Measurements from ENCODE around the gene ABCB11. TPM values are rescaled to one million over a fixed set of nuclear protein-coding genes. Genes with fewer than 3 reads are reported as not detected.
"Not testable (repeated sequence)": the region's sequence is repeated elsewhere in the genome, so short reads cannot be mapped to it uniquely, and the experiment has no call there.

ABCB11 gene
- total RNA-seq, 1 experiment from 2014 or later, result 1.3 TPM

DNA sequence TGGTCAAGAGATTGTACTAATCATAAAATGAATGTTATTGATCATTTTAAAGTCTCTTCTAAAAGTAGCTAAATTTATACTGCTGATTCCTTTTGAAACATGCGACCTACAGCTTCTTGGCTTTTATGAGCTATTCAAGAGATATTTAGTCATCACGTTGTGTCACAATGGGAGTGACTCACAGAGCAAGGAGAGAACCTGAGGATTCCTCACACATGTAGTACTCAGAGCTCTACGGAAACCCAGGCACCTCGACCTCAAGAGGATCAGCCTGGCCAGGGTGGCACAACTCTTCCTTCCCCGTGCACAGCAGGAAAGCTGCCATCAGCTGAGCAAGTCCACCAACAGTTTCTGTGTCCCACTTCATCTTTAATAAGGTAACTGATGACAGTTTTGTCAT, 38.2 kb upstream of the ABCB11 start, which contains the start of gene DHRS9:
Gene DHRS9, plus strand, starts transcription at position 223 of the 400 bp plus-strand sequence. CDS start 12,019 bp downstream, outside the sequence.
- H3K4me1 Mint-ChIP-seq (ENCODE audit: low read depth, unreplicated experiment), result peaks cover 29% of the 10 kb centered on the region
- intact Hi-C loops (cut with micrococcal nuclease; ENCODE audit: unreplicated experiment), result no loop called here
- peak within 1 kb of the TSS; percentile 24 for H3K27ac Mint-ChIP-seq (ENCODE audit: unreplicated experiment)
- H3K27me3 Mint-ChIP-seq (ENCODE audit: unreplicated experiment), result no peaks in the 10 kb centered on the region
- DNase-seq, result peak; percentile 31
- H3K4me3 Mint-ChIP-seq (ENCODE audit: low read depth, unreplicated experiment), result peak within 1 kb of the TSS; percentile 50
- no peaks in the 10 kb centered on the region for H3K9me3 Mint-ChIP-seq (ENCODE audit: low read depth, unreplicated experiment)
- CTCF ChIA-PET, result no interaction called here
- peaks cover 5% of the 10 kb centered on the region for H3K36me3 Mint-ChIP-seq (ENCODE audit: insufficient read depth, unreplicated experiment)
- TF ChIP-seq, protein P1, sequence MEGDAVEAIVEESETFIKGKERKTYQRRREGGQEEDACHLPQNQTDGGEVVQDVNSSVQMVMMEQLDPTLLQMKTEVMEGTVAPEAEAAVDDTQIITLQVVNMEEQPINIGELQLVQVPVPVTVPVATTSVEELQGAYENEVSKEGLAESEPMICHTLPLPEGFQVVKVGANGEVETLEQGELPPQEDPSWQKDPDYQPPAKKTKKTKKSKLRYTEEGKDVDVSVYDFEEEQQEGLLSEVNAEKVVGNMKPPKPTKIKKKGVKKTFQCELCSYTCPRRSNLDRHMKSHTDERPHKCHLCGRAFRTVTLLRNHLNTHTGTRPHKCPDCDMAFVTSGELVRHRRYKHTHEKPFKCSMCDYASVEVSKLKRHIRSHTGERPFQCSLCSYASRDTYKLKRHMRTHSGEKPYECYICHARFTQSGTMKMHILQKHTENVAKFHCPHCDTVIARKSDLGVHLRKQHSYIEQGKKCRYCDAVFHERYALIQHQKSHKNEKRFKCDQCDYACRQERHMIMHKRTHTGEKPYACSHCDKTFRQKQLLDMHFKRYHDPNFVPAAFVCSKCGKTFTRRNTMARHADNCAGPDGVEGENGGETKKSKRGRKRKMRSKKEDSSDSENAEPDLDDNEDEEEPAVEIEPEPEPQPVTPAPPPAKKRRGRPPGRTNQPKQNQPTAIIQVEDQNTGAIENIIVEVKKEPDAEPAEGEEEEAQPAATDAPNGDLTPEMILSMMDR (IDR thresholded peaks at IDR 0.05; ENCODE audit: unreplicated experiment), result no peak
- no TSS peak for BruUV-seq (replicated peaks)

DNA sequence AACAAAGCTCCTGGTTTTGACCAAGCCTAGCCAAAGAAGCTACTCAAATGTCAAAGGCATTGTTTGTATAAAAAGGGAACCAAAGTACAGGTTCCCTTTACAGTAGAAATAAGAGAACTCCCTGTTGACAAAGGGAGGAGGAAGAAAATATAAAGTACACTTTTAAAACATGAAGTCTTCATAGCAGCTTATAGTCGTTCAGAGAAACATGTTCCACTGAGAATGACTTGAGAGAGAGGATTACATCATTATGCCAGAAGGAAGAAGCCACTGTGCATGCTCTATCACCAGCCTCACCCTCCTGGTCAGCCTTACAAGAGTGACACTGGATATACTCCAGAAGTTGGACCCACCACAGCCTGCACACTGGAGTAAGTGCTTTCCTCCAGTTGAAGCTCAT, 35.8 kb upstream of the ABCB11 start:
- peaks cover 14% of the 10 kb centered on the region for H3K4me1 Mint-ChIP-seq (ENCODE audit: low read depth, unreplicated experiment)
- no peaks in the 10 kb centered on the region for H3K36me3 Mint-ChIP-seq (ENCODE audit: insufficient read depth, unreplicated experiment)
- no peak overlapping the region for H3K27ac Mint-ChIP-seq (ENCODE audit: unreplicated experiment)
- H3K4me3 Mint-ChIP-seq (ENCODE audit: low read depth, unreplicated experiment), result no peak overlapping the region
- TF ChIP-seq, protein P1 (IDR thresholded peaks at IDR 0.05; ENCODE audit: unreplicated experiment), result no peak
- DNase-seq, result no peak
- CTCF ChIA-PET, result no interaction called here
- BruUV-seq (replicated peaks), result no TSS peak
- no peaks in the 10 kb centered on the region for H3K27me3 Mint-ChIP-seq (ENCODE audit: unreplicated experiment)
- H3K9me3 Mint-ChIP-seq (ENCODE audit: low read depth, unreplicated experiment), result no peaks in the 10 kb centered on the region
- intact Hi-C loops (cut with micrococcal nuclease; ENCODE audit: unreplicated experiment), result no loop called here

DNA sequence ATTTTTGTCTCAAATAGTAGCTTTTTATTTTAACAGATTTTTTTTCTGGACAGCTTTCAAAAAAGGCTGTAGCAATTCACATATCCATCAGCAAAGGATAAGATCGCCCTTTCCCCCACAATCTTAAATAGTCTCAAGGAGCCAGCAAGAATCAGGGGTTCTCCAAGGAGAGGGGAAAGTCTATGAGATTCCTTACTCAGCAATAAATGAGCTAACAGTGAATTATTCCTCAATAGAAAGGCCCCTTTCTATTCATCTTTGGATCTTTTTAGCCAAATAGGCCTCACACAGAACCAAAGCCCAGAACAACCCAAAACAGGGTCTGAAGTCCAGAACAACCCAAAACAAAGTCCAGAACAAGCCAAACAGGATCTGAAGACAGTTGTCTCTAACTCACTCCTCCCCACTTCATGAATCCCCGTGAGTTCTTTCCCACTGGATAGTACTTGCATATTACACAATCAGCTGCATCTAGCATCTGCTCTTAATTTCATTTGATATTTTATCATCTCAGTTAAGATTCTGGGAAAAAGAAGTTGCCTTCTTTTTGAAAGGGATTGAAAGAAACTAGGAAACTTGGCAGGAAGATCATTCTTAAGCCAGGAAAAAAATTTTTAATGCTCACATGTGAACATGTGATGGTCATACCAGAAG, 34.9 kb upstream of the ABCB11 start:
- DNase-seq, result no peak
- Mint-ChIP-seq H3K27ac (ENCODE audit: unreplicated experiment) (no peak overlapping the region), H3K27me3 (ENCODE audit: unreplicated experiment) (no peaks in the 10 kb centered on the region), H3K4me1 (ENCODE audit: low read depth, unreplicated experiment) (peaks cover 14% of the 10 kb centered on the region), H3K9me3 (ENCODE audit: low read depth, unreplicated experiment) (no peaks in the 10 kb centered on the region), H3K36me3 (ENCODE audit: insufficient read depth, unreplicated experiment) (no peaks in the 10 kb centered on the region), H3K4me3 (ENCODE audit: low read depth, unreplicated experiment) (no peak overlapping the region)
- intact Hi-C loops (cut with micrococcal nuclease; ENCODE audit: unreplicated experiment), result no loop called here
- CTCF ChIA-PET, result interaction anchor here (1.3 kb wide), 1 partner anchor 52 kb away, joined by 3 read pairs; no protein-coding TSS in a partner anchor
- BruUV-seq (replicated peaks), result no TSS peak
- TF ChIP-seq, protein P1 (IDR thresholded peaks at IDR 0.05; ENCODE audit: unreplicated experiment), result no peak

DNA sequence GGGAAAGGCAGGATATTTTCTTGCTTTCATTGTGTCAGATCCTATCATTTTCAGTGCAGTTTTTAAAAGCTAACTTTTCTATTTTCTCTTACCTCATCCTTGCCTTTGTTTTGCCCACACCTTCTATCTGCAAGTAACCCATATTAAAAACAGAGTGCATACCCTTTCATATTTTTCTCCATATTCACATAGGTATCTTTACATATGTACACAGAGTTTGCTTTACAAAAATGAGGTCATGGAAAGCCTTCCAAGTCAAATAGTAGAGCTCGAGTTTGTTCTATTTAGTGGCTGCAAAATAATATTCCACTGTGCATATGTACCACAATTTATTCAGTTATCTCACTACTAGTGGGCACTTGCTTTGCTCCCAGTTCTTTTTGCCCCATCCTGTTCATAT, 34.3 kb upstream of the ABCB11 start:
- intact Hi-C loops (cut with micrococcal nuclease; ENCODE audit: unreplicated experiment), result no loop called here
- BruUV-seq (replicated peaks), result no TSS peak
- Mint-ChIP-seq H3K9me3 (ENCODE audit: low read depth, unreplicated experiment) (no peaks in the 10 kb centered on the region), H3K36me3 (ENCODE audit: insufficient read depth, unreplicated experiment) (no peaks in the 10 kb centered on the region), H3K4me3 (ENCODE audit: low read depth, unreplicated experiment) (no peak overlapping the region), H3K4me1 (ENCODE audit: low read depth, unreplicated experiment) (peaks cover 14% of the 10 kb centered on the region), H3K27ac (ENCODE audit: unreplicated experiment) (no peak overlapping the region), H3K27me3 (ENCODE audit: unreplicated experiment) (no peaks in the 10 kb centered on the region)
- TF ChIP-seq, protein P1 (IDR thresholded peaks at IDR 0.05; ENCODE audit: unreplicated experiment), result no peak
- CTCF ChIA-PET, result interaction anchor here (1.3 kb wide), 1 partner anchor 51 kb away, joined by 3 read pairs; no protein-coding TSS in a partner anchor
- DNase-seq, result no peak

DNA sequence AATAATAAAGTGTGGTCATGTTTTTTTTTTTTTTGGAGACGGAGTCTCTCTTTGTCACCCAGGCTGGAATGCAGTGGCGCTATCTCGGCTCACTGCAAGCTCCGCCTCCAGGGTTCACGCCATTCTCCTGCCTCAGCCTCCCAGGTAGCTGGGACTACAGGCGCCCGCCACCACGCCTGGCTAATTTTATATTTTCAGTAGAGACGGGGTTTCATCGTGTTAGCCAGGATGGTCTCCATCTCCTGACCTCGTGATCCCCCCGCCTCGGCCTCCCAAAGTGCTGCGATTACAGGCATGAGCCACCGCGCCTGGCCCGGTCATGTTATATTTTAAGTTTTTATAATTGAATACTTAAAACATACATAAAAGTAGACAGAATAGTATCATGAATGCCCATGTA, 33.1 kb upstream of the ABCB11 start:
- H3K36me3 Mint-ChIP-seq (ENCODE audit: insufficient read depth, unreplicated experiment); H3K4me3 Mint-ChIP-seq (ENCODE audit: low read depth, unreplicated experiment); DNase-seq; H3K9me3 Mint-ChIP-seq (ENCODE audit: low read depth, unreplicated experiment); H3K4me1 Mint-ChIP-seq (ENCODE audit: low read depth, unreplicated experiment); intact Hi-C loops (cut with micrococcal nuclease; ENCODE audit: unreplicated experiment); BruUV-seq (replicated peaks); H3K27ac Mint-ChIP-seq (ENCODE audit: unreplicated experiment); H3K27me3 Mint-ChIP-seq (ENCODE audit: unreplicated experiment): not testable (repeated sequence)
- CTCF ChIA-PET, result interaction anchor here (0.7 kb wide), 1 partner anchor 10 kb away, joined by 4 read pairs; no protein-coding TSS in a partner anchor

DNA sequence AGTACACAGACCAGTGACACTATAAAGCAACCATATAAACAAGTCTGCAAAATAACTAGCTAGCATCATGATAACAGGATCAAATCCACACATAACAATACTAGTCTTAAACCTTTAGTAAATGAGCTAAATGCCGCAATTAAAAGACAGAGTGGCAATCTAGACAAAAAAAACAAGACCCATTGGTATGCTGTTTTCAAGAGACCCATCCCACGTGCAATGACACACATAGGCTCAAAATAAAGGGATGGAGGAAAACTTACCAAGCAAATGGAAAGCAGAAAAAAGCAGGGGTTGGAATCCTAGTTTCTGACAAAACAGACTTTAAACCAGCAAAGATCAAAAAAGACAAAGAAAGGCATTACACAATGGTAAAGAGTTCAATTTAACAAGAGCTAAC, 23.5 kb upstream of the ABCB11 start:
- H3K27me3 Mint-ChIP-seq (ENCODE audit: unreplicated experiment); H3K27ac Mint-ChIP-seq (ENCODE audit: unreplicated experiment); H3K36me3 Mint-ChIP-seq (ENCODE audit: insufficient read depth, unreplicated experiment); H3K4me3 Mint-ChIP-seq (ENCODE audit: low read depth, unreplicated experiment); CTCF ChIA-PET; DNase-seq; intact Hi-C loops (cut with micrococcal nuclease; ENCODE audit: unreplicated experiment); BruUV-seq (replicated peaks): not testable (repeated sequence)
- peaks cover 14% of the 10 kb centered on the region for H3K4me1 Mint-ChIP-seq (ENCODE audit: low read depth, unreplicated experiment)
- H3K9me3 Mint-ChIP-seq (ENCODE audit: low read depth, unreplicated experiment), result peaks cover 21% of the 10 kb centered on the region
